Activated CD4-positive, alpha-beta T cell treated with anti-CD3 and anti-CD28 coated beads for 24 hours (primary cell): ENCODE measurements around the gene TMEM35A.
A peak's percentile ranks its signal among the peaks of the same experiment; 100 is the strongest.
"Not testable (repeated sequence)": the region's sequence is repeated elsewhere in the genome, so short reads cannot be mapped to it uniquely, and the experiment has no call there.

ENCODE experiments used
- DNase-seq, 2 donors: peaks; one replicate each; pipeline ENCODE4 v3.0.0-alpha.2; 2020; ENCODE audit warnings: low read depth in 2 of 2

Gene TMEM35A, protein sequence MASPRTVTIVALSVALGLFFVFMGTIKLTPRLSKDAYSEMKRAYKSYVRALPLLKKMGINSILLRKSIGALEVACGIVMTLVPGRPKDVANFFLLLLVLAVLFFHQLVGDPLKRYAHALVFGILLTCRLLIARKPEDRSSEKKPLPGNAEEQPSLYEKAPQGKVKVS

DNA sequence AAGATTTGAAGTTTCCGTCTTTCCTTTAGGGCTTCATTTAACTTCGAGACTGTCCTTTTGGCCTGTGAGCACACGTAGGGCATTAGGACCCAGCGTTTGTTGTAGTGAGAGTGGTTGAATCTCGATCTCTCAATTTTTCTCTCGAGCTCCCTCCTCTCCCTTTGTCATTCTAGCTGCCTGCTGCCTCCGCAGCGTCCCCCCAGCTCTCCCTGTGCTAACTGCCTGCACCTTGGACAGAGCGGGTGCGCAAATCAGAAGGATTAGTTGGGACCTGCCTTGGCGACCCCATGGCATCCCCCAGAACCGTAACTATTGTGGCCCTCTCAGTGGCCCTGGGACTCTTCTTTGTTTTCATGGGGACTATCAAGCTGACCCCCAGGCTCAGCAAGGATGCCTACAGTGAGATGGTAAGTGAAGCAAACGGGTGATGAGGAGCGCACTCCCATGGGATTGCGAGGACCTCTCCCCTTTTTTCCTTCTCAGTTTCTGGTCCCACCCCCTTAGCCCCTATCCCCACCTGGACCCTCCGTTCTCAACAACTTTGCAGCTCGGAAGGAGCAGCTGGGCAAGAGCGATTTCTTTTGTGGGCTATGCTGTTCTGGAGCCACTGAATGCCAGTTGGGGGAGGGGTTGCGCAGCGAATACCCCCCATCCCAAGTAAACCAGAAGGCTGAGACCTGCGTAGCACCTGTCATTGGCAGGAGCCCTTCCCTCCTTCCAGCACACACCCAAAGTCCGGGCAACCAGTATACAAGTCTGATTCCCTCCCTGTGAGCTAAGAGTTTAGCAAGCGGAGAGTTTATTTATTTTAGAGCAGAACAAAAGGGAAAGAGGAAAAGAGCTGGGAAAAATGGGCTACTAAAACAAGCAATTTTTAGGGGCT, at the start of gene TMEM35A:
TSS of gene TMEM35A (plus strand) at position 164 of the 883 bp plus-strand sequence. CDS start at position 288, 124 bp downstream.
- DNase-seq: no peak

- no peak for DNase-seq
Observed at GRCh38 chrX:101029665-101030064, 49.0 kb upstream of the TMEM35A start.

GRCh38 chrX:101037231-101037630, 41.4 kb upstream of the TMEM35A start:
- DNase-seq: no peak

GRCh38 chrX:101040197-101040596, 38.5 kb upstream of the TMEM35A start:
- DNase-seq: no peak

- no peak for DNase-seq
Observed at GRCh38 chrX:101051153-101051548, 27.5 kb upstream of the TMEM35A start.

DNA sequence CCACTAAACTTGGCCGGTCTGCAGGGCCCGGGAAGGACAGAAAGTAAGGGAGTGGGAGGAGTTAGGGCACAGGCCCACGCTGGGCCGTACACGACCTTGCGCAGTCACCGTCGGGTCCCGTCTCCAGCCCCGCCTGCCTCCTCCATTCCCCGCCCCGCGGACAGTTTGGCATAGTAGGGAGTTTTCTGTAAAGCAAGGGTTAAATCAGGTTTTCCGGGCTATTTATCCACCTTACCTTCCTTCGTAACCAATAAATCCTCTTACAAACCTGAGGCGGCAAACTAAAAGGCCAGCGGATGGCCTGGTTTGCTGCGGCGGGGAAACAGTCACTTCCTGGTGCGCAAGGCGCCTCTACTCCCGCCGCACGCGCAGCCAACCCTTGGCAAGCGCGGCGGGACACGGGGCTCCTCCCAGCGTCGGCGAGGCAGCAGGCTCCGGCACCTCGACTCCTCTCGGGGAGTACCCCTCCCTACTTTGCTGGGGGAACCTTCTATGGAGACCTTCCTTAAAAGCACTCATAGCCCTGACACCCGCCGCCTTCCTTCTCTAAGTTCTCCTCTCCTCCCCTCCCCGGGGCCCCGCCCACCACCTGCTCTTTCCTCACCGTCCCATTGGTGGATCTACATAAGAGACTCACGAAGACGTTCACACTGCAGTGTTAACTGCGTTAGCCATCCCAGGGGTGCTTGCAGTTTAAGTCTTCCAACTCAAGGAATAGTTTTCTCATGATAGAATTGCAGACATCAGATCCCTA, 27.0 kb upstream of the TMEM35A start, which contains the start of gene TRMT2B:
TSS of gene TRMT2B (minus strand) at position 563 of the 754 bp plus-strand sequence. CDS start 9,822 bp downstream, outside the sequence.
- DNase-seq: peak; percentile 65 to 69

DNA sequence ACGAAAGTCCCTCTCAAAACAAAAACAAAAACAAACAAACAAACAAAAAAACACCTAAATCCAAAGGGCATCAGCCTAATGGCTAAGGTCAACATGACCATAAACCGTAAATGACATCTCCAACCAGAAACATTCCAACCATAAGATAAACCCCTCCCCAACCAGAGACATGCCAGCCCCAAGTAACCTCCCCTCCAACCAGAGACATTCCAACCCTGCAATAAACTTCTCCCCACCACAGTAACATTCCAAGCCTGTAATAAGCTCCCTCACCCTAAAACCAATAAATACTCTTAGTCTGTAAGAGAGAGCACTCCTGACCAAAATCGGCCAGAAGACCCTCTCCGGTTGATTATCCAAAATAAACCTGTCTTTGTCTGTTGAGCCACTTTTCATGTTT, 22.1 kb upstream of the TMEM35A start:
- DNase-seq: not testable (repeated sequence)

- DNase-seq: no peak
Observed at GRCh38 chrX:101057093-101057714, 21.5 kb upstream of the TMEM35A start.

DNA sequence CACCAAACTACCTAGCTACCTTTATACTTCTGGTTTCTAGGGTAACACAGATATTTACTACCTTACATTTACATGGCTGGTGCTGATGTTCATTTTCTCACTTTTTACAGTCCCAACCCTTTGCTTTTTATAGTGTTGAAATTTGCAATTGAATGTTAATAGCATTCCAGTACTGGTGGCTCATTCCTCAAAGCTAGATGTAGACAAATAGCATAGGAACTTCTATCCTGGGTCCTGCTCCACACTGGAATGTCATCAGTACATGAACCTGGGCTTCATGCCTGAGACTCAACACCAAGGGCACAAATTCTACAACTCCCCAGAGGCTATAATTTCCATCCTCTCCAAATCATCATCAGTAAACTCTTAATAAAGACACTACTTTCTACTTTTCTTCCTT, 16.5 kb upstream of the TMEM35A start:
- no peak for DNase-seq

DNA sequence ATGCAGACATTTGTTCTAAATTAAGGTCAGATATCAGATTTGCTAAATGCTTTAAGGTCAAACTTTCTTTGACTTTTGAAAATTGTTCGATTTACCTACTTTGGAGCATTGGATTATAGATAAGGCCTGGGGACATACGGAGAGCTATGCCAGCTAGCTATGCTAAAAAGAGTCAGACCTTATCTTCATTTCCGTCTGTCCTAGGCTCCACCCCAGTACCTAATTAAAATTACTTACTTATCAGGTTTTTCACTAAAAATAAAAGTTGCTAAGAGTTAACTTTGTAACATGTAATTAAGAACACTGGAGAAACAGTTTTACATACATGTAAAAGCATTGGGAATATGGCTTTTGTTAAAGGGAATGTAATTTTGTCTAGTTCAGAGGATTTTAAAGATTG, 7.1 kb upstream of the TMEM35A start:
- DNase-seq: no peak

- no peak for DNase-seq
Observed at GRCh38 chrX:101079736-101080270, 1.1 kb downstream of the TMEM35A start.

DNA sequence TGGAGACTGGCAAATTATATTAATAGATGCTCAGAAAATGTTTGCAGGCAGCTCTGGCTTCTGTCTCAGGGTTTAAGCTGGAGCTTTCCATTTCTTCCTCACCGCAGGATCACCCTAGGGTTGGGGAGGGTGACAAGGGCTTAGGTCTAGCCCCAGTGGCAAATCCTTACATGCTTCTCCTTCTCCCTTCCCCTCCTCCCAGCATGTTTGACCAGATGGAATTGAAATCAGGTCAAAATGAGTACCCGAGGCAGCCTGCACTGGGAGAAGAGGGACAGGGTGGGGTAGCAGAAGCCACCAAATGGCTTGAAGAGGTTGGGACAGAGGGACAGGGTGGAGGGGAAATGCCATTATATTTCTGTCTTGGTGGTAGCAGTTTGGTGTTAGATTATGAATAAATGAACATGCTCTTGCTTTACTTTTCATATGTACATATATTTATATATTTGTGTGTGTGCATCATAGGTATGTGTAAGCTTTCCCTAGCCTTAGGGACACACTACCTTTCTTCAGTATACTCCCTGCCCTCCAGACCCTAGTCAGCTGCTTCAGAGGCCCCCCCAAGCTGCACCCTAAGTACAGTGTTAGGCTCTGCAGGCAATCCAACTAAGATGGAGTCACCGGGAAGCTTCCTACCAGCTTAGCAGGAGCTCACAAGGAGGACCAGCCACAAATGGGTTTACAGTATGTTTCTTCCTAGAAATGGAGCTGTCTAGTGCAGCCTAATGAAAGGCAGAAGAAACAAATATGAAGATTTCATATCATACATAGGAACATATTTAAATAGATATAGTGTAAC, 1.8 kb downstream of the TMEM35A start:
- no peak for DNase-seq

DNA sequence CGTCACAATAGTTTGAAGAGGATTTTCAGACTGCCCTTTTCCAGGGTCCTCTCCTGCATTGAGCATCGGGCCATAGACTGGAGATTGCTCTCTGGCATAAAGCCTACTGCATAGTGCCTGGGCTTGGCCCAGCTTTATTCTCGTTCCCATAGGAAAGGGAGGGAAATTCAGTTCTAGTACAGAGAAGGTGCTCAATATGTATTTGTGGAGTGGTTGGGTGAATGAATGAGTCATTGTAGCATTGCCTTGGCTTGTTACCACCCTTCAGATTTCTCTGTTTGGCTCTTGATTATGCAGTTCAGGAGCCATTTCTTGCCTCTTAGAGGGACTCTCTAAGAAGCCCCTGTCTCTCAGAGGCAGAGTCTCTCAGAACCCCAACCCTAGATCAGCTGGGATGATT, 2.6 kb downstream of the TMEM35A start:
- DNase-seq: no peak

- no peak for DNase-seq
Observed at GRCh38 chrX:101091817-101092216, 13.1 kb downstream of the TMEM35A start.

DNA sequence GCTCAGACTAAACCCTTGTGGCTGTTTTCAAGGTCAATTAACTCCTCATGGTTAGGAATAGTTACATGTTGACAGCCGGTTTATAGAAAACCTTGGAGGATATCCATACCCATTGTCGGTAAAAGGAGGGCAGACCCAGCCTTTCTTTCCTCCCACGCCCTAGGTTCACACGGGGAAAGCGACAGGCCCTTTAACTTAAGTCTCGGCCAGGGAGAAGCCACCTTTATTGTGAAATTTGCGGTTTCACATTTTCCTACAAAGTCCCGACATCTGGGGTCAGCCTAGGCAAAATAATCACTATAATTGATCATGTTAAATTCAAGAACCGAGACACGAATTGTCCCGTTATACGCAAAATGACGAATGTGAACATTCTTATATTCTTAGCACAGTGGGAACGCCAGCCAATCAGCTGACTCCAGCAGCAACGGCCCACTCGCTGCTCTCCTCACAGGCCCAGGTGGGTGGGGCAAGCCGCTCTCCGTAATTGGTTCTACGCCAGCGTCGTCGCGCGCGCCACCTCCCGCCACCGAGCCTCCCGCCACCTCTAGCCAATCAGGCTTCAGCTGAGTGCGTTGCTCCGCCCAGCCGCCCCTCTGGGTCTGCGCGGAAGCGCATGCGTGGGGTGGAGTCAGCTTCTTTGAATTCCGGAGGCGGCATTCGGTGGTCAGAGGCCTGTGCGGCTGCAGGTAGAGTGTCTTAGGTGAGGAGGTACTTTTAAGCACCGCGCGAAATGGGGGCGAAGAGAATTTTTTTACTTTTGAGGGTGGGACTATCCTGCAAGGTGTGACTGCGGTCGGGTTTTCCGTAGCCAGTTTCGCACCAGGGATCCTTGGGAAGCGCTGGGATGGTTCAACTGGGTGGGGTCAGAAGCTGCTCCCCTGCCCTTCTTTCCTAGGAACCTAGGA, 19.1 kb downstream of the TMEM35A start, which contains the start of gene CENPI:
TSS of gene CENPI (plus strand) at position 659 of the 908 bp plus-strand sequence. CDS start 2,867 bp downstream, outside the sequence.
- DNase-seq: peak; percentile 81 to 84

DNA sequence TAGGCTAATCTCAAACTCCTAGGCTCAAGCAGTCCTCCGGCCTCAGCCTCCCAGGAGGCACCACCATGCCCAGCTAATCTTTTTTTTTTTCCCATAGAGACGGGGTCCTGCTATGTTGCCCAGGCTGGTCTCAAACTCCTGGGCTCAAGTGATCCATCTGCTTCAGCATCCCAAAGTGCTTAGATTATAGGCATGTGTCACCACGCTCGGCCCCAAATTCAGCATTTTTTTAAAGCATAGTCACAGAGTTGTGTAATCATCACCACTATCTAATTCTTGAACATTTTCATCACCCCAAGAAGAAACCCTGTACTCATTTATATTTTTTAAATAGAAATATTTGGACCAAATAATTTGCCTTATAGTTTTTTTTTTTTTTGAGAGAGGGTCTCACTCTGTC, 29.6 kb downstream of the TMEM35A start:
- no peak for DNase-seq

GRCh38 chrX:101117701-101118100, 39.0 kb downstream of the TMEM35A start:
- no peak for DNase-seq

GRCh38 chrX:101136235-101136634, 57.6 kb downstream of the TMEM35A start:
- no peak for DNase-seq
